Fibroblast of mammary gland (primary cell): Measurements from ENCODE around the gene TRIM67.

Experiments
- DNase-seq: peaks from one replicate; pipeline ENCODE4 v3.0.0-alpha.2; 2010; ENCODE audit warnings: low read depth
- H3K4me3 ChIP-seq: 2 replicates; pipeline ENCODE4 v1.5.1; 2011; ENCODE audit warnings: low read depth, mild to moderate bottlenecking, low read length, moderate library complexity; ENCODE audit not compliant: control insufficient read depth
- TF ChIP-seq, protein P1 (sequence below): conservative IDR thresholded peaks from 2 replicates; pipeline ENCODE4 v1.5.1; 2011; ENCODE audit warnings: low read depth, low read length, inconsistent platforms; ENCODE audit not compliant: control insufficient read depth, insufficient read depth

Gene TRIM67

DNA sequence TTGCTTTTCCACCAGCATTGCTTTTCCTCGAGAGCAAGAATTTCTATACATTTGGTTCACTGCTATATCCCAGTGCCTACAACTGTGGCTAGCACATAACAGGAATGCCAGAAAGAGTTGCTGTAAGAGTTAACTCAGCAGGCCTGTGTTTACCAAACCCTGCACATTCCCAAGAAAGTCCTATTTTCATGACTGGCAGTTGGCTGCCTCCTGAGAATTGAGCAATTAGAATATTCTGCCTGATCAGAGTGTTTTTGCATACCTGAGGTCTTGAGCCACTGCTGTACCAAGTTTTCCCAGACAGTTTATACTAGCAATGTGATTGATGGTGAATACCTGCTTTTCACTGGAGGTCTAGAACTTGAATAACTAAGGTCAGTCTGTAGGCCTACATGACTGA lies 76.4 kb downstream of the TRIM67 start:
- DNase-seq = no peak
- TF ChIP-seq, protein P1, sequence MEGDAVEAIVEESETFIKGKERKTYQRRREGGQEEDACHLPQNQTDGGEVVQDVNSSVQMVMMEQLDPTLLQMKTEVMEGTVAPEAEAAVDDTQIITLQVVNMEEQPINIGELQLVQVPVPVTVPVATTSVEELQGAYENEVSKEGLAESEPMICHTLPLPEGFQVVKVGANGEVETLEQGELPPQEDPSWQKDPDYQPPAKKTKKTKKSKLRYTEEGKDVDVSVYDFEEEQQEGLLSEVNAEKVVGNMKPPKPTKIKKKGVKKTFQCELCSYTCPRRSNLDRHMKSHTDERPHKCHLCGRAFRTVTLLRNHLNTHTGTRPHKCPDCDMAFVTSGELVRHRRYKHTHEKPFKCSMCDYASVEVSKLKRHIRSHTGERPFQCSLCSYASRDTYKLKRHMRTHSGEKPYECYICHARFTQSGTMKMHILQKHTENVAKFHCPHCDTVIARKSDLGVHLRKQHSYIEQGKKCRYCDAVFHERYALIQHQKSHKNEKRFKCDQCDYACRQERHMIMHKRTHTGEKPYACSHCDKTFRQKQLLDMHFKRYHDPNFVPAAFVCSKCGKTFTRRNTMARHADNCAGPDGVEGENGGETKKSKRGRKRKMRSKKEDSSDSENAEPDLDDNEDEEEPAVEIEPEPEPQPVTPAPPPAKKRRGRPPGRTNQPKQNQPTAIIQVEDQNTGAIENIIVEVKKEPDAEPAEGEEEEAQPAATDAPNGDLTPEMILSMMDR = no peak
- no peak overlapping the region for H3K4me3 ChIP-seq

DNA sequence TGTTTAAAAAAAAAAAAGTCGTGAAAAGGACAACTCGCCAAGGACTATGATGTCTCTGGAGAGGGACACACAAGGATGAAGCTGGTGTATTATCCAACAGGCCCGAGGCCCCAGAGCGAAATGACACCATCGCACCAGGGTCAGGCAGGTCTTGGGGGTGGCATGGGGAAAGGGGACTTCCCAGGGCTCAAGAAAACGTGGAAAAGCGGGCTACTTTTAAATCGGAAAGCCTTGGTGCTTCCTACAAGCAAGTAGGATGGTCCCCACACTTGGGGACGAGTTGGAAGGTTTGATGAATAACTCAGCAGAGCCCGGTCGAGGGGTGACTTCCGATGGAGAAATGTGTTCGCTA lies 78.6 kb downstream of the TRIM67 start:
- peak overlapping the region; percentile 99 for H3K4me3 ChIP-seq
- DNase-seq = peak; percentile 16
- TF ChIP-seq, protein P1 = no peak

DNA sequence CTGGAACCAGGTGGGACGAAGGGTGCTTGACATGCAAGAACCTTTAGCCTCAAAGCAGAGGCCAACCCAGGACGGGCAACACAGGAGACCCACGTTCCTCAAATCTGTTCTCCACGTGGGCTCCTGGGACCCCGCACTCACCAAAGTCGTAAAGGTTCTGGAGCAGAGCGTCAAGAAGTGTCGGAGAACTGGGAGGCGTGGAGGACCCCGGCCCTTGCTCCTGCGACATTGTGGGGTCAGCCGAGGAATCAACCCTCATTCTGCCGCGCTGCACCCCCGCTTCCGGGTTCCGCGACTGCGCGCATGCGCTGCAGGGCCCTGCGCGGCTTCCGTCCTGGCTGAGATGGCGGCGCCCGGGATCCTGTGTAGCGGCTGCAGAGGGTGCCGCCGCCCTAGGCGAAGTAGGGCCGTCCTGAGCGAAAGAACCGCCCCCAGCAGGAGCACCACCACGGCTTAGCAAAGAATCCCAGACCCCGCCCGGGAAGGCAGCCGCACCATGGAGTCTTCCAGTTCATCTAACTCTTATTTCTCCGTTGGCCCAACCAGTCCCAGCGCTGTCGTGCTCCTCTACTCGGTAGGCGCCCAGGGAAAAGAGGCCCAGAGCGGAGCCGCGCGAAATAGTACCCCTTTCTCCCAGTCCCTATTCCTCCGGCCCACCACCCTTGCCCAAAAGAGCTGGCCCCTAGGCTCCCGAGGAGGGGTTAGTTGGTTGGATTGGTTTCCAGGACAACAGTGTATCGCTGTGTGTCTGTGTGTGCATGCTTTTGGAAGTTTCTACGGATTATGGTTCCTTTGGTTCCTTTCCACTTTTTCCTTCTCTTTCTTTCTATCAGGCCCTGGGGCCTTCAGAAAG lies 79.3 kb downstream of the TRIM67 start, which contains the start of gene GNPAT:
Gene GNPAT, plus strand, starts transcription at position 330 of the 853 bp plus-strand sequence. Its CDS starts 167 bp downstream, at position 497.
- TF ChIP-seq, protein P1 = no peak
- DNase-seq = peak; percentile 77
- peak within 1 kb of the TSS; percentile 99 for H3K4me3 ChIP-seq

DNA sequence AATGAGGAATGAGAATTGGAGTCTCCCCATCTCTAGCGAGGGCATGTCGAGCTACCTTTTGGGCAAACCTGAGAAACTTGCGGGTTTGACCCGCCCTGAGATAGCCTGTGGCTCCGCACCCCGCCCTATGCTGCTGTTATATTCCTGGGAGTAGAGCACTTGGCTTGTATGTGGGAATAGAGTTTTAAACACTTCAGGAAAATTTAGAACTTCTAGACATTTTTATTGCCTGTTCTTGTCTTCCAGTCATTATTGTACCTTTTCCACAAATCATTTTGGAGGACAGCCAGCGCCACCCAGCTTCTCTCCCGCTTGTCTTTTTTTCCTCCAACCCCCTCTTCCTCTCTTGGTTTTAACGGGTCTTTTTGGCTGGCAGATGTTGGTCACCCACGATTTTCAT lies 79.9 kb downstream of the TRIM67 start:
- peak overlapping the region; percentile 99 for H3K4me3 ChIP-seq
- DNase-seq = peak; percentile 22
- TF ChIP-seq, protein P1 = no peak

DNA sequence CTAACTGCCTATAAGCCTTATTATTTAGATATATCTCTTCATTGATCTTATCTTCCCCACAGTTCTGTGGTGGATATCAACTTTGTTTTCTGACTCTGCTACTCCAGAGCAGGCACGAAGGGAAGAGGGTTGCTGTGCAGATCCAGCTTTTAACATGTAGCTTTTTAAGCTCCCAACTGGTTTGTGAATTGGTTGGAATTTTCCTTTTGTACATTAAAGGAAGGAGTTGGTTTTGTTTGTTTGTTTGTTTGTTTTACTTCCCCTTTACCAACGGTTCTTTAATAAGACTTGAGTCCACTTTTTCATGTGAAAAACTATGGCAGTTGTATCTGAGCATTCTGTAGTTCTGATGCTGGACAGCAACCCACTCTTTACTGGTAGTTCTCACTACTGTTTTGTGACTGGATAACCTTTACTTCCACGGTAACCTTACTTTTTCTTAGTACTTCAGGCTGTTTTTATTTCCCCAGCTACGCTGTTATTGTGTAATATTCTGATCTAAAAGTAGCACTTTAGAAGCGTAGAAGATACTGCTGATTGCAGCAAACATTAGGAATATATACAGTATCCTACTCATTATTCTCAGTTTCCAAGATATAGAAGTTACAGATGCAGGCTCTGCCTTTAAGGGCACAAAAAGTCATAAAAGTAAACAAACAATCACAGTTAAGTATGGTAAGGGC lies 80.8 kb downstream of the TRIM67 start:
- DNase-seq = peak; percentile 31
- H3K4me3 ChIP-seq = peak overlapping the region; percentile 99
- TF ChIP-seq, protein P1 = no peak

DNA sequence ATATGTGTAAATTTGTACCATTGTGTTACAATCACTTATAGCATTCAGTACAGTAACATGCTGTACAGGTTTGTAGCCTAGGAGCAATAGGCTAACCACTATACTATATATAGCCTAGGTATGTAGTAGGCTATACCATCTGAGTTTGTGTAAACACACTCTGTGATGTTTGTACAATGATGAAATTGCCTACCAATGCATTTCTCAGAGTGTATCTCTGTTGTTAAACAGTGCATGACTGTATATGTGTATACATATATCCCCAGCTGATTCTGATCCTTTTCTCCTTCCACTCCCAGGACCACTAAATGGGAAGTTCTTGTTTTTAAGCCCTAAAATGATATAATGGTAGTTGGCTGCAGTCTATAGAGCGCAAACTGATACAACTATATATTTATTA lies 86.9 kb downstream of the TRIM67 start:
- no peak overlapping the region for H3K4me3 ChIP-seq
- DNase-seq = no peak
- TF ChIP-seq, protein P1 = no peak
